Activated CD4-positive, CD25-positive, alpha-beta regulatory T cell treated with anti-CD3 and anti-CD28 coated beads, Interleukin-2, amount 50 U/mL, for 16 hours (primary cell): ENCODE data around the gene CDH8.
"Not testable (repeated sequence)": the region's sequence is repeated elsewhere in the genome, so short reads cannot be mapped to it uniquely, and the experiment has no call there.

Source experiments
- DNase-seq: peaks from one replicate; pipeline ENCODE4 v3.0.0-alpha.2; 2020; ENCODE audit warnings: low read depth, low spot score

CDH8 gene

DNA sequence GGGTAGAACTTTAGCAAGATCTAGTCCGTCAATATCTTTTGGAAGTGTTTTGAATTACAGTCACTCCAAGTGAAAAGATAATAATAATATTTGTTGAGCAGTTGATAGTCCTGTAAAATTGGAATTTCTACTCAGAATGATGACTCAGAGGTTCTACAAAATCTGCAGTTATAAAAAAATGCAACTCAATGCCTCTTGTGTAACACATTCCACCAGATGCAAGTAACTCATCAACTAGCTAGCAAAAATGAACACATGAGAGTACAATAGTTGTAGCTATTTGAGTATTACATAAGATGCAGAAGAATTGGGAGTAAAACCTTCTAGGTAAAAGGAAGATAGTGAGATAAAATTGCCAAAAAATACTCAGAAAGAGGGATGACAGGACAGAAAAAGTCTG is 177.2 kb downstream of the CDH8 start:
- no peak for DNase-seq

DNA sequence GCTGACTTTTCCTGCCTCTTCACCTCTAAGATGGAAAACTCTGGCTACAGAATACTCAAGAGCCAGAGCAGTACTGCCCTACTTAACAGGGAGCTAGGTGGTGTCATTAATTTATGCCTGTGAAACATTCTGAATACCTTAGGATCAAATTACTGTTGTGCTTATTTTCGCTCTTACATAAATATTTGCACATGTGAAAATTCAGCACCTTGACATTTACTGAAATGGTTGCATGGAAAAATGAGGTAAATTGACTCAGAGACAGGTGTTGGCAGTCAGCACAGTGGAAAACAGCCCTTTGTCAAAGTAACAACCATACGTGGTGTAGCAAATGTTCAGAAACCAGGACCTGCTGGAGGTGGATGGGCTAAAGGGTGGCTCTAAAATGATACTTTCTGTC is 193.6 kb downstream of the CDH8 start:
- no peak for DNase-seq

DNA sequence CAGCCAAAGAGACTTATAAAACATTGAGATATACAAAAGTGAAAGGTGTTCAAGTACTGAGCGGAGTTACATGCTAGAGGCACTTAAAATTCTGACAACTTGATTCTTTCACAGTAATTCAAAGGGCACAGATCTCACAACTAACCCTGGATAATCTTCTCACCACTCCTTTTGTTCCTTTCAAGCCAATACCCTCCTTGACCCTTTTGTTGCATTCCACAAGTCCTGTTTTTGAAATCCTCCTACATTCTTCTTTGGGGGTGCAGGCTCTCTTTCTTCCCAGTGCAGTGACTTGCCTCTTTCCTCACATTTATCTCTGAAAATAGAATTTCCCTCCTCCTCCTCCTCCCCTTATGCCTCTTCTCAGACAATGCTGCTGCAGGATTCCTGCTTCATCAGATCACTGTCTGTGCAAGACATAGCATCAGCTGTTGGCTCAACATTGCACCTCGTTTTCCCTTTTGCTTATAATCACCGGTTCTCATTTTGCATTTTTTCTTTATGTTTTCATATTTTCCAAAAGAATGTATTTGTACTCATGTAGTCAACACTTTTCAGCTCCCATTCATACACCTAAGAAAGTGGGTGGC is 199.3 kb downstream of the CDH8 start:
- no peak for DNase-seq

DNA sequence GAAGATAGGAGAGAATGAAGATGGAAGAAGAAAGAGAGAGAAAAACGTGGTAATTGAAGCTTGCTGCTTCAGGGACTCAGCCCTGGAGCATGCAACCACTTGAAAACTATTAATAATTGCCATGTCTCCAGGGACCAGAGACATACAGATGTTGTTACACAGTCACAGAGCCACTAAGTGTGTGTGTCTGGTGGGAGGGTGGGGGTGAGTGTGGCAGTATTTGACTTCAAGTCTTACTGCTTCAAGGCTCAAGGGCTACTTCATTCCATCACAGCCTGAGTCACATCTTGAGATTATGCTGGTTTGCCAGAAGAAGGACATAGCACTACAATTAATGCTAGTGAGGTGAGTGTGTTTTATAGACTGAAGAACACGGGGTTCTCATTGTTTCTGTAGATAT is 202.2 kb downstream of the CDH8 start:
- no peak for DNase-seq

DNA sequence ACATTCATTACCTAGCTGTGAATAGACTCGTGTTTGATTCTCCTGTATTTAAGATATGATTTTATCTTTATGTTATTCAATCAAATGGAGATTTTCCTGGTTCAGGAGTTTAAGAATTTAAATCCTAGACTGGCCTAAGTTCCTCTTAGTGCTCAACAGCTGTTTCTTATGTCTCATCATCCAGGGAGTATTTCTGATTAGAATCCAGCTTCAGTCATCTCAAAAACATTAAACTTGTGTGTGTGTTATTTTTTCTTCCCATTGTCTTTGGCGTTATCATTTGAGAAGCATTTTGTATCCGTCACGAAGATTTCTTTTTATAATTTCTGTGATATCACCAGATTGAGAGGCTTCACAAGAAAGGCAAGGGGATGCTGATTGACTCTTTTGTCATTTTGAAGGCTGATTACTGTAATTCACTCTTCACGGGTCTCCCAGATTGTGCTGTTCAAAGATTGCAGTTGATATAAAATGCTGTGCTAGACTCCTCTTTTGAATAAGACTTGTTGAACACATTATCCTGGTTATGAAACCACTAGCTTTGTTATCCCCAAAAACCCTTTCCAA is 204.8 kb downstream of the CDH8 start:
- no peak for DNase-seq

DNA sequence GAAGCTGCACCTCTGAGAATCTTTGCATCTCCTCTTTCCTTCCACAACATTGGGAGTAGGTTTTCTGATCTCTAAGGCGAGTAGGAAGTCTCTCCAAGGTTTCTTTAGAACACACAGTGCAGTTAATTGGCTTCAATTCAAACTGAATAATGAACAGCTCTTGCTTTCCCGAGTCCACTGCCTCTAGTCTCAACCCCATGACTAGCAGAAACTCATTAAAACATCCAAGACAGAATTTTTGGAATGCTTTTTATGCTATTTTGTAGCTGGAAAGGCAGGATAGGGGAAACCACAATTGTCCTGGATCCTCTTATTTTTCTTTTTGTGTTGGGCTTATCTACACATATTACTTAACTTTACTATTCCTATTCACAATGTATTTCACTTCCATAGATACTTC is 206.6 kb downstream of the CDH8 start:
- DNase-seq = no peak

DNA sequence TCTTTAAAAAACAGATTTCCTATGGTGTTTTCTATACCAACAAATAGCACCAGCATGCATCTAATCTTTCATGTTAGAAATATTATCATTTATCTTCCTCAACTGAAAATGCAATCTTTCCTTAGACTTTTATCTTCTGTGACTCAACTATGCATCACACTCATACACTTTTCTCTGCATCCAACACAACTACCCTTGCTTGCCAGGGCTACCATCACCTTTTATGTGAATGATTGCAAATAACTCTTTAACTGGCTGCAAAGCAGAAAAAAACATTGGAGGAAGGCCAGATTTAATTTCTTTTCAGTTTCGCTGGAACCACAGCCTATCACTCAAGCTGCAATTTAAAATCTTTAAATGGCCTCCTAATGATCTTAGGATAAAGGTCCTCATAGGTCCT is 212.9 kb downstream of the CDH8 start:
- no peak for DNase-seq

DNA sequence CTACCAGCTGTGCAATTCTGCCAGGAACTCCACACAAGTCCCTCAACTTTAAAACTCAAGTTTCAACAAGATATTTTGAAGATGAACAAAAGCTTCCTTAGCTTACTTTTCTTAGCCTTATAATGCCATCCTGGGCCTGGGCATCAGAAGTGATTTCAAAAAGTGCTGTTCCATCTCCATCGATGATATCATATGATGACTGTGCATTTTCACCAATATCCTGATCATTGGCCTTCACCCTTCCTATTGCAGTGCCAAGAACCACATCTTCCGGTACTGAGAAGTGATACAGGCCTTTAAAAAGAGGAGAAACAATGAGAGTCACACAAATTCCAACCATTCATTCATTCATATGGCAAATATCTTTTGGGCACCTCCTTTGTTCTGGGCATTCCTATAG is 215.4 kb downstream of the CDH8 start:
- DNase-seq = no peak

DNA sequence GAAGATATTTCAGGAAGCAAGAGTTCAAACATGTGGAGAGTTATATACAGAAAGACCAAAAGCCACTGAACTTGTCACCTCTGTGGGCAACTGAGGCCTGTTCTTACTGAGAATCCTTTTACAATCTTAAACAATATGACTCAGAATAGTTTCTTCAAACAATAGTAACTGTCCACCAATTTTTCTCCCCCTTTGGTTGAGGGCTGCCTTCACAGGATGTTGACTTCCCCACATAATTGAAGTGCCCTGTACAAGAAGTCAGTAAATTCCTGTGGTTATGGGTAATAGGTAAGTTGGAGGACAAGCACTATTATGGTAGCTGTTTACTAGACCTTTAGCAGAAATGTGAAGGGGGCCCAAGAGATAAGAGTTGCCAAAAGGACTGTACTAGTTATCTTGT is 215.8 kb downstream of the CDH8 start:
- DNase-seq = no peak

DNA sequence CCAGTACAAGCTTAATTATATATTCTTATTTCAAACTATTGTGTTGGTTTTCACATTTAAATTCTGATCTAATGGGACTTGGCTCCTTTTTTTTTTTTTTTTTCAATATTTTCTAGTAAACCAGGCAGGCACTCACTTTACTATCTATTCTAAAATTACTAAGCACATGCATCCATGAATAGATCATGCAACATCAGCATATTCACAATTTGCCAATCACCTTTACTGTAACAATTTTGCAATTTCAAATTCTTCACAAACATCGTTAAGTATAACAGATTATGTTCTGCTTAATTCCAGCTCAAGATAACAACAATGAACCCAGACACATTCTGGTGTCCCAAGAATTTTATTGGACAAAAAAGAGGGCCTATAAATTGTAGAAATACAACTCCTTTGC is 217.4 kb downstream of the CDH8 start:
- no peak for DNase-seq

DNA sequence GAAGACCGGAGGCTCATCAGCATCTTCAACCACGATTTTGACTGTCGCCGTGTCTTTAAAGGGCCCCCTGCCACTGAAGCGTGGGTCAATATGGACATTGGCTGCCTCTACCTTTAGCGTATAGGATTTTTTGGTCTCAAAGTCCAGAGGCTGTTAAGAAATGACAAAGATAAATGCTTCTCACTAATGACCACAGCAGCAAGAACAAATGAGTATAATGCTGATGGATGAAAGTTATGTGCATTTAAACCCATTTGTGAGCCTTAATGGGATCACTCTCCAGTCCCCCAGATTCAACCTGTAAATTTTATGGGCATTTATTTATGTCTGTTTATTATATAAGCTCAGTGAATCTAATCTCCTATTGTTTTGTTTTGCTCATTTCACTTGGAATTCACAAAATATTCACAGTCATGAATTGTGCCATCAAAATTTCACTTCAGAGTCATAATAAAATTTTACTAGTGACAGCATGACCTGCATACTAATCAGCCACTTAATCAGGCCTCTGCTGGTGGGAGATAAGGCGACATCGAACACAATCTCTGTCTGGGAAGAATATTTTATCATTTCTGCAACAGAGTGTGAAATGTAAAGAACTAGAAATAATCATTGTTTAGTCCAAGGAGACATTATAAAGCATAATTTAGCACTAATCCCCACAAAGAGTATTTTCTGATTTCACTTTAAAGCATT is 218.5 kb downstream of the CDH8 start:
- no peak for DNase-seq

DNA sequence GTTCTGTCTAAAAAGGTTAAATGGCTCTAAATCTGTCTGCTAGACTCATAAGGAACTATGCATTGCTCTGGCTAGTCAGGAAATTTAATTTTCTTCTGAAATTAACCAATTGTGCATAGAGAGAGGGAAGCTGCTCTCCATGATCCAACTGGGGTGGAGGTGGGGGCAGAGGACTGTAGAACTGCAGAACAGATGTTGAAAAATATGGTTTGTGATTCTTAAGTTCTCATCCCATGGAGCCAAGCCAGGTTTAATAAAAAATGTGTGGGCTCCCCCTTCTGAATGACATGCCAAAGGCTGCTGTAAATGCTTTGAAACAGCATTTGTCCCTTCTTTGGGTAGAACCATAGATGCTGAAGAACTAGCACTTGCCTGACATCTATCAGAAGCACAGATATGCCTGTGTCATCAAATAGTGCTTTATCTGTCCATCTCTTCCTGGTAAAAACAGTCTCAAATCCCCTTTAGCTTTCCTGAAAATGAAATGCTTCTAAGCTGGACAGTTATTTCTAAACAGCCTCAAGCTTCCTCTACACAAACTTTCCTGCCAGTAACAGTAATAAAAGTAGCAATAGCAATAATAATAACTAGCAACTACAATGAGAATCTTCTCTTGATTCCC is 221.4 kb downstream of the CDH8 start:
- DNase-seq = no peak

DNA sequence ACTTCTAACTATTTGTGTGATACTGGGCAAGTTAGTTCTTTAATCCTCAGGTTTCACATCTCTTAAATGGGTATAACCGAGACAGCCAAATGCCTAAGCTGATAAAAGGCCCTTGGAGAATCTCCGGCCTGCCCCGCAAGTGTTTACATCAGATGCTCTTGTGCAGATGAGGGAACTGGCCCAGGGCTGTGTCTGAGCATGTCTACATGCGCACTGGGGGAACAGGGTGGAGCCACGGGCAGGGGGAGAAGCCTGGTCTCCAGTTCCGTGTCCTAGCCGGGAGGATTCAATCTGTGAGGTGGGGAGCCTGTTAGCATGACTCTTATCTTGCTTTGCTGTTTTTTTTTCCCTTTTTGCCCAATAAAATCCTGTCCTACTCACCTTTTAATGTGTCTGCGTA is 222.9 kb downstream of the CDH8 start:
- DNase-seq = no peak

DNA sequence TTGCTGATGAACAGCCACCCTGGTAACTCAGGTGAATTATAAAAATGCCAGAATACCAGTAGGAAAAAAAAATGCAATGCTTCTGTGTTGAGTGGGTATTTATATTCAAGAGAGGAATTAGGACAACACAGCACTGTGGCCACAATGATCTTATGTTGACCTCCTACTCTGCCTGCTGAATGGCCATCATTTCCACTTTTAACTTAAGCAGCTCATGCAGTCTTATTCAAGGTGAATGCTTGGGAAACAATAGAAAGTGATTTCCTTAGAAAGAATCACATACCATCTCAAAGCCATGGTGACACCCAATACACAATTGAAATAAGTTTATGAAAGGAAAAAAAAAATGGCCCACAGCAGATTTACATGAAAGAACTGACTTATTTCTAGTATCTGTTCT is 224.0 kb downstream of the CDH8 start:
- no peak for DNase-seq

DNA sequence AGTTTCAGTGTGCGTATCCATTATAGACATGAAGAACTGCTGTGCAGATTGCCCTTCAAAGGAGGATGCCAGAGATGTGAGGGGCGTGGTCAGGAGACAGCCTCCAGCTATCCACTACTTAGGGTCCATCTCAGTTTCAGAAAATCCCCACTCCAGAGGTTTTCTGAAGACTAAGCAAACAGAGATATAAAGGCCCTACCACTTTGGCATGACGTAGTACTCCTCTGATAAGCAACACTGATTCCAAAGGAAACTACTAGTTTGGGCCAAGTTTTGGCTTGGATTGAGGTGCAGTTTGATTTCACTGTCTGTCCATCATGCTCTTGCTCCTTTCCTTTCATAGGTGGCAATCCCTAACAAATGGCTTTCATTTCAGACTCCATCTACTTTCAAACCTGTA is 228.7 kb downstream of the CDH8 start:
- no peak for DNase-seq

DNA sequence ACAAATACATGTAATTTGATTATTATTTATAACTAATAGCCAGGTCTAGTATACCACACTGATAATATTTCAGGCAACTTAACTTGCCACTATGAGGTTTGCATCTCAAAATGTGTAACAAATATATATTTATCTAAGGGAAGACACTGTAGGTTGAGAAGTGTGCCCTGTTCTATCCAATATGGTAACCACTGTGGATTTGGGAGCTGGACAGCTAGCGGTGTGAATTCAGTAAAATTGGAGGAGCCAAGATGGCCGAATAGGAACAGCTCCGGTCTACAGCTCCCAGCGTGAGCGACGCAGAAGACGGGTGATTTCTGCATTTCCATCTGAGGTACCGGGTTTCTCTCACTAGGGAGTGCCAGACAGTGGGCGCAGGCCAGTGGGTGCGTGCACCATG is 235.0 kb downstream of the CDH8 start:
- DNase-seq = not testable (repeated sequence)

DNA sequence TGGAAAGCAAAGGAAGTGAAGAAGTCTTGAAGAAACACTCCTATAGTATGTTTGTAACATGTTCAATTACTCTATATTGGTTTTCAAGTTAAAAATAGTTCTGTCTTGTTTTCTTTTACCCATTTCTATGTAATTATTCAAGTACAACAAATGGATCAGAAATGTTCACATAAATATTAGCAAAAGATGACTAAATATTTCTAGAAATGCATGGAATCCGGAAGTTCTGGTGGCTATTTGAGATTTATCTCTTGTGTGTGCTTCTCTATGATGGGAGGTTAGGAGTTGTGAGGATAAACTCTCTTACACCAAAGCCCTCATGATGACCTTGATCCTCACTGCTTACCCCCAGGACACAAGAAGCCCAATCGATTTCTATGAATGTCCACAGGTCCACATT is 237.5 kb downstream of the CDH8 start:
- DNase-seq = no peak

DNA sequence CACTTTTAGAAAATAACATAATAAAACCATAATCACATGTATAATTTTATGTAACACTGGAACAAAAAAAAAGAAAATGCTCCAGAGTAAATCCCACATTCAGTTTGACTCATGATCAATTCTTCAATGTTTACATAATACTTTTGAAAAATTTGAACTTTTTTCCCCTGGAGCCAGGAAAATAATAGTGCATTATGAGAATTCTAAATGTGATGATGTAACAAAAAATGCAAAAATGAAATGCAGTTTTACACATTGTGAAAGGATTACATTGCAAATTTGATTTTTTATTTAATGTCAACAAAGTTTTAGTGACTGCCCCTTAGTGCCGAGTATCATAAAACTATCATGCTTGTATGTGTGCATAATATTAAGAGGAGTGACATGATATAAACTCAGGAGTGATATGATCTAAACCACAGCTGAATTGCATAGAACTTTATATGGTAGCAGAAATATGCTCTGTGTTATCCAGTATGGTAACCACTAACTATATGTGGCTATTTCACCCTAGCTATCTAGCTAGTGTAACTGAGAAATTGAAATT is 238.2 kb downstream of the CDH8 start:
- DNase-seq = no peak

DNA sequence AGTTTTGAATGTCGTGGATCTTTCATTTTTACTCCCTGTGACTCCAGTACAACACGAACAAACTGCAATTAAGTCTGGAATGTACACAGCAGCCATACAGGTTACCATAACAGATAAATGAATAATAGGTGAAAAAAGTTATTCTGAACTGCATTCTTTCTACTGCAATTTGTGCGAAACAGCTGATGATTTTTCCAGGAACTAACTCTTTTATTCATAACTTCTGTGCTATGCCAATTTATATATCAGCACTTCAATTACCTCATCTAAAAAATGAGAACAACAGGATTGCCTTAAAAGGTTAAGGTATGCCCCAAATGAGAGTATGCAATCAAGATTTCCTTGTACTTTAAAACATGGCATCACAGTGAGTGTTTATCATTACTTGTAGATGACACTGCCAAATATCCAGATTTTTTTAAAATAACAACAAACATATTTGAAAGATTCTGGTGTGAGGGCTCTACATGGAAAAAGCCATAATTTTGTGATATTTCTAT is 238.9 kb downstream of the CDH8 start:
- no peak for DNase-seq

DNA sequence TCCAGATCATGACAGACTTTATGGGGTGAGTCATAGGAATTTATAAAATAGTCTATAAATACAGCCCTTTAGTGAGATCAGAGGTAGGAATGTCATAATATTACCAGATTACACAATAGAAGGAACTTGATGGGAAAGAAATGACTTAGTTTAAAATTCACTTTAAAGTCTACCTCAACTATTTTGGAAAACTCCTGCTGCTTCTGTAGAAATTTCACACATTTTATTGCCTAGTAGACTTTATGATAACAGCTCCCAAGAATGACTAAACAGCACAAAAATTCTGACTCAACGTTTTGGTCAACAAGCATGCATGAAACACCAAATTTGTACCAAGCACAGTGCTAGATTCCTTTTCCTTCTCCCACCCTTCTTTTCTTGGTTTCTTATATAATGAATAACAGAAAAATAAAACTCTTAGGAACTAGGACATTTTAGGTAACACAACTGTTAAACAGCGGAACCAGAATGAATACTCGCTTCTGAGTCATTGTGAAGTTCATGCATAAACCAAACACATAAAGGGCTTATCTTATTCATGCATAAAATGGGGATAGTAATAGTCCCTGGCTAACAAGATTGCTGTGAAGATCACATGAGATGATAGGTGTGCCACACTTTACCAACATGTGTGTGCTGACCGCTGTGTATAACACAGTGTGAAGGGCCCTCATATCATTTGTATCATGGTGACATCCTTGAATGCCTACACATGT is 243.9 kb downstream of the CDH8 start:
- no peak for DNase-seq

DNA sequence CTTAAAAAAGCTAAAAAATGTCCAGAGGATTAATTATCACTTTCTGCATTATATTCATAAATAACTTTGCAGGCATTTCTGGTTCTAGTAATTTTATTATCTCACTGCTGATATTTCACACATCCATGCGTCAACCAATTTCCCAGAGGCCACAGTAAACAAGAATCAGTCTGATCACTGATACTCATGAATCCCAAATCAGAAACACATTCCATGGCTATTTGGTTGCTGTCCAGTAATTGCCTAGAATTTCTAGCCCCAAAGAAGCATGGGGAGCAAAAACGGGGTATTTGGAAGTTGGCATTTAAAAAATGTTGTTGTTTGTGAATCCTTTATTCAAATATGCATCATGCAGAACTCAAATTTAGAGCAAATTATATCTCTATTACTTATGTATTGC is 244.8 kb downstream of the CDH8 start:
- no peak for DNase-seq

DNA sequence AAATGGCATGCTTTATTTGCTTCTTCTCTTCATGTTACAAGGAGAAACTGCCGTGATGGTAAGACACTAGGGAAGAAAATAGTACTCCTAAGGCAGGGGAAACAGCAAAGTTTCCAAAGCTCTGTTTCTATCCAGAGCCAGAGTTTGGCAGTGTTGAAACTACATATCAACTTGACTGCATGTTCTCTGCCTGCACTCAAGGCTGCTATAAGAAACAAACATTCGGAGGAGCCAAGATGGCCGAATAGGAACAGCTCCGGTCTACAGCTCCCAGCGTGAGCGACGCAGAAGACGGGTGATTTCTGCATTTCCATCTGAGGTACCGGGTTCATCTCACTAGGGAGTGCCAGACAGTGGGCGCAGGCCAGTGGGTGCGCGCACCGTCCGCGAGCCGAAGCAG is 254.4 kb downstream of the CDH8 start:
- not testable (repeated sequence) for DNase-seq
